OCI-LY3 (cell line): ENCODE data around the gene CD38.

Source experiments
- CTCF ChIP-seq: fragments of 200-600, 300-600 bp; sonication (generic); IDR thresholded peaks from 2 replicates; pipeline ENCODE4 v1.5.1; 2014; ENCODE audit warnings: antibody characterized with exemption, low read length, low read depth
- EZH2phosphoT487 ChIP-seq: fragments of 200-600 bp; shearing (Covaris generic); IDR thresholded peaks from 2 replicates; pipeline ENCODE4 v1.6.1; 2018; ENCODE audit warnings: antibody characterized with exemption, mixed run types, low read depth

GRCh38 chr4:15878011-15878410, 99.9 kb downstream of the CD38 start:
- TF ChIP-seq EZH2phosphoT487 (no peak), CTCF (no peak)
